Esophagus squamous epithelium (tissue), 4 donors: ENCODE results near the gene MYCBP2.

Source experiments
- CTCF ChIP-seq, 6 experiments: fragments of 450-650 bp in 4 of 6; fragments of 200-600 bp in 2 of 6; sonication (generic) in 2 of 6; IDR thresholded peaks; one replicate each; pipeline ENCODE4 v1.5.1; 2016 to 2019; ENCODE audit warnings: antibody characterized with exemption in 6 of 6, mild to moderate bottlenecking in 4 of 6, moderate library complexity in 4 of 6
- POLR2A ChIP-seq, 4 donors: fragments of 450-650 bp; IDR thresholded peaks; one replicate each; pipeline ENCODE4 v1.6.1; 2017; ENCODE audit warnings: antibody characterized with exemption in 4 of 4, mild to moderate bottlenecking in 4 of 4, moderate library complexity in 3 of 4

DNA sequence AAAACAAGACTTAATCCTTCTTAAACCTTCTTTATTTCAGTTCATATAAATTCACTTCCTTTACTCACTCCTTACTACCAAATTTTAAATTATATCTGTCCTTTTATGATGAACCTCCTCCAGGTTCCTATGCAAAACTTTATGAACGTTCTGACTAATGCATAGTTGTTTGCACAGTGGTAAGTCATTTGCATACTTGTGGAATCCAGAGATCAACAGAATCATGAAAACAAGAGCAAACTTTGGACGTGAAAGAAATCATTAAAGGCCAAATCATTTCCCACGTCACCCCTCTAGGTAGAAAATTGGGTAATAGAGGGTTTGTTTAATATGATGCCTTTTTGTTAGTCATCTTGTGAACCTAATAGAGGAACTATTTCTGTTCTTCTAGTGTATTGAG is 32.3 kb upstream of the MYCBP2 start:
- TF ChIP-seq CTCF (IDR thresholded peaks at IDR 0.05) (no peak), POLR2A (IDR thresholded peaks at IDR 0.05) (no peak)
